B cell (primary cell): ENCODE results near the gene PRR23E. TPM values are rescaled to one million over a fixed set of nuclear protein-coding genes. Genes with fewer than 3 reads are reported as not detected.

Experiments used
- ATAC-seq: fragments of 200-7000 bp; cut with Tn5 transposase; one replicate; pipeline ENCODE4 v1.10.0; 2021; ENCODE audit warnings: low read depth, mild to moderate bottlenecking, moderate number of reproducible peaks, moderate library complexity
- CTCF ChIA-PET: fragments of 350-600 bp; sonication (Branson Sonifier 250); formaldehyde crosslinking; loops from one replicate; lab custom pipeline; 2021; ENCODE audit warnings: antibody characterized with exemption, inconsistent platforms; lab: Charles Lee
- POLR2A ChIA-PET: fragments of 350-600 bp; sonication (Branson Sonifier 250); formaldehyde crosslinking; loops from one replicate; lab custom pipeline; 2021; ENCODE audit warnings: antibody characterized with exemption; lab: Charles Lee
- DNase-seq: peaks from one replicate; pipeline ENCODE4 v3.0.0; 2013
- H2AFZ ChIP-seq: 2 replicates; pipeline ENCODE4 v1.6.1; 2012; ENCODE audit warnings: mild to moderate bottlenecking, low read depth, low read length; ENCODE audit not compliant: insufficient read depth, poor library complexity, severe bottlenecking
- H3K27ac ChIP-seq, 2 donors: 1 replicate in 1 of 2; 2 replicates in 1 of 2; pipeline ENCODE4 v1.5.1; 2012 to 2013; ENCODE audit warnings: low read length in 2 of 2, mild to moderate bottlenecking in 2 of 2, moderate library complexity in 1 of 2
- H3K27me3 ChIP-seq, 4 experiments: fragments of 200-600 bp in 1 of 4; sonication (generic) in 1 of 4; replicated peaks in 1 of 4; 1 replicate in 2 of 4; 2 replicates in 2 of 4; pipeline versions ENCODE4 v1.6.1 to v1.7.0; 2013 to 2016; ENCODE audit warnings: low read length in 3 of 4, mild to moderate bottlenecking in 2 of 4, mixed read lengths in 1 of 4, moderate library complexity in 1 of 4; ENCODE audit not compliant: insufficient read depth in 4 of 4, control insufficient read depth in 3 of 4; ENCODE audit errors: control extremely low read depth in 1 of 4
- H3K36me3 ChIP-seq, 2 experiments: replicated peaks in 1 of 2; 1 replicate in 1 of 2; 2 replicates in 1 of 2; pipeline versions ENCODE4 v1.6.1 to v1.7.1; 2013; ENCODE audit warnings: low read length in 1 of 2; ENCODE audit not compliant: insufficient read depth in 2 of 2, control insufficient read depth in 1 of 2; ENCODE audit errors: control extremely low read depth in 1 of 2, extremely low read depth in 1 of 2
- H3K4me1 ChIP-seq, 2 donors: fragments of 200-600 bp in 1 of 2; sonication (generic) in 1 of 2; 1 replicate in 1 of 2; 2 replicates in 1 of 2; pipeline versions ENCODE4 v1.5.1 to v1.6.1; 2013 to 2017; ENCODE audit warnings: low read length in 2 of 2; ENCODE audit not compliant: control insufficient read depth in 2 of 2, insufficient read depth in 2 of 2
- H3K4me2 ChIP-seq: replicated peaks from 2 replicates; pipeline ENCODE3; 2012; ENCODE audit warnings: mild to moderate bottlenecking, low read depth, low read length; ENCODE audit not compliant: poor library complexity, severe bottlenecking
- H3K4me3 ChIP-seq, 5 experiments: fragments of 200-600 bp in 1 of 5; sonication (generic) in 1 of 5; 1 replicate in 3 of 5; 2 replicates in 2 of 5; pipeline versions ENCODE4 v1.5.1 to v1.7.0; 2011 to 2016; ENCODE audit warnings: low read length in 4 of 5, mild to moderate bottlenecking in 4 of 5, low read depth in 2 of 5, control low read depth in 1 of 5, moderate library complexity in 1 of 5; ENCODE audit not compliant: insufficient read depth in 1 of 5; ENCODE audit errors: control extremely low read depth in 1 of 5, extremely low read depth in 1 of 5
- H3K79me2 ChIP-seq: fragments of 200-600 bp; sonication (generic); one replicate; pipeline ENCODE4 v1.6.0; 2016; ENCODE audit warnings: low read length; ENCODE audit not compliant: control insufficient read depth, insufficient read depth
- H3K9ac ChIP-seq: fragments of 200-600 bp; sonication (generic); 2 replicates; pipeline ENCODE4 v1.6.1; 2017; ENCODE audit warnings: mild to moderate bottlenecking, low read length, moderate library complexity
- H3K9me3 ChIP-seq, 3 donors: one replicate each; pipeline versions ENCODE4 v1.6.1 to v1.7.1; 2013; ENCODE audit warnings: low read length in 2 of 3; ENCODE audit not compliant: control insufficient read depth in 2 of 3, insufficient read depth in 1 of 3; ENCODE audit errors: control extremely low read depth in 1 of 3
- H4K20me1 ChIP-seq: 2 replicates; pipeline ENCODE4 v1.6.0; 2012; ENCODE audit warnings: mild to moderate bottlenecking, low read length; ENCODE audit not compliant: insufficient read depth, control insufficient read depth, poor library complexity, severe bottlenecking
- H3K27ac Mint-ChIP-seq: one replicate; pipeline ENCODE4 v1.8.0; 2021; ENCODE audit warnings: mixed read lengths
- H3K27me3 Mint-ChIP-seq: one replicate; pipeline ENCODE4 v1.8.0; 2021; ENCODE audit warnings: mixed read lengths
- H3K4me1 Mint-ChIP-seq: one replicate; pipeline ENCODE4 v1.8.0; 2021; ENCODE audit warnings: mixed read lengths
- H3K4me3 Mint-ChIP-seq: one replicate; pipeline ENCODE4 v1.8.0; 2021; ENCODE audit warnings: mixed read lengths
- H3K9me3 Mint-ChIP-seq: one replicate; pipeline ENCODE4 v1.8.0; 2022; ENCODE audit warnings: mixed read lengths; ENCODE audit not compliant: insufficient read depth
- EZH2 ChIP-seq: IDR thresholded peaks from 2 replicates; pipeline ENCODE4 v1.6.1; 2012; ENCODE audit warnings: borderline replicate concordance, low read depth, mild to moderate bottlenecking, moderate library complexity, low read length; ENCODE audit not compliant: insufficient read depth, poor library complexity, severe bottlenecking
- WGBS: methylation state at CpG from one replicate; pipeline ENCODE4 v1.1.5; 2013; ENCODE audit warnings: missing lambda C conversion rate; ENCODE audit not compliant: insufficient coverage; 5-methylcytosine and 5-hydroxymethylcytosine counted together
- intact Hi-C: fragments of 100-400 bp; cut with micrococcal nuclease; formaldehyde crosslinking; loops from one replicate; pipeline ENCODE4 v1.10.0; 2022
- polyA plus RNA-seq: library from polyadenylated mRNA; depleted of rRNA; stranded (reverse); fragments of >200 nt; gene quantifications from 2 replicates; pipeline ENCODE4 v1.2.3, GENCODE V29; 2012
- total RNA-seq, 2 donors: library from RNA; stranded (reverse); fragments of 120-200 nt in 1 of 2; gene quantifications; 1 replicate in 1 of 2; 2 replicates in 1 of 2; pipeline versions ENCODE4 v1.2.3 to v1.2.4, GENCODE V29; 2013 to 2022
- TF ChIP-seq, protein P1 (sequence below): fragments of 200-600 bp; IDR thresholded peaks from one replicate; pipeline ENCODE4 v1.8.0; 2022; ENCODE audit warnings: antibody characterized with exemption, mild to moderate bottlenecking

The PRR23E gene
- total and polyA plus RNA-seq, 2 donors (not counting 1 experiment from before 2014, with no cell fraction given), result not detected

DNA sequence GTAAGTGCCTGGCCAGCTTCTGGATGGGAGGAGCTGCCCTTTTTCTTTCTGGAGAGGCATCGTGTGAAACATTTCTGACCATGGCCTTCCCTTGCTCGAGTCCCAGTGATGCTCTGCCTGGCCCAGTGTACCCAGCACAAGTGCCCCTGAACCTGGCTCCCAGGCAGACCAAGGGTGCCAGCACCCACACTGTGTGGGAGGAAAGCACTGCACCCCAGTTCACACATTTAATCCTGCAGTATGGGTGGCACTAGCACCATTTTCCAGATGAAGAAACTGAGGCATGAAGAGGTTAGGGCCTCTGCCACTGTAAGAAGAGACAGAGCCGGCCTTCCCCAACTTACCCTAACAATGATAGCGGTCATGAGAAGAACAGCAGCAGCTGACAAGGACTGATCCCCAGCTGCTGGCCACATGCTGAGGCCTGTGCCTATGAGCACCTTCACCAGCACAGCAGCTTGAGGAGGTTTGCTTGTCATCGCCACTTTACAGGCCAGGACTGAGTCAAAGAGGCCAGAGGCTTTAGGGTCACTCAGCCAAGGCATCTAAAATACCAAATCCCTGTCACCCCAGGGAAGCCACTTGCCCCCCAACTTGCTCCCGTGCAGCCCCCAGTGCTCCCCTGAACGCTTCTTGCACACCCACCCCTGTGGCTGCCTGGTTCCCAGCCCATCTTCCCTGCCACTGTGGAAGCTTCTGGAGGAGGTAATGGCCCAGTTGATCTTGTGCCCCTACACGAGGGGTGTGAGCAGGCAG, 15.0 kb downstream of the PRR23E start:
- ATAC-seq (no peak), DNase-seq (no peak)
- H3K27ac Mint-ChIP-seq, result no peak overlapping the region
- Histone ChIP-seq H3K4me1 (no peaks in the 10 kb centered on the region), H3K36me3 (no peaks in the 10 kb centered on the region), H3K9ac (no peak overlapping the region), H2AFZ (no peak overlapping the region), H3K9me3 (peaks cover 0 to 2% (median 0%) of the 10 kb centered on the region in 3 donors), H3K27ac (no peak overlapping the region), H3K4me3 (no peak overlapping the region), H3K79me2 (no peaks in the 10 kb centered on the region), H3K4me2 (no peak overlapping the region), H3K27me3 (no peaks in the 10 kb centered on the region), H4K20me1 (no peaks in the 10 kb centered on the region)
- 87% methylated on average over 7 of the region's 8 CpGs for WGBS
- intact Hi-C loops, result no loop called here
- H3K4me3 Mint-ChIP-seq, result no peak overlapping the region
- no peak for TF ChIP-seq EZH2
- TF ChIP-seq, protein P1, sequence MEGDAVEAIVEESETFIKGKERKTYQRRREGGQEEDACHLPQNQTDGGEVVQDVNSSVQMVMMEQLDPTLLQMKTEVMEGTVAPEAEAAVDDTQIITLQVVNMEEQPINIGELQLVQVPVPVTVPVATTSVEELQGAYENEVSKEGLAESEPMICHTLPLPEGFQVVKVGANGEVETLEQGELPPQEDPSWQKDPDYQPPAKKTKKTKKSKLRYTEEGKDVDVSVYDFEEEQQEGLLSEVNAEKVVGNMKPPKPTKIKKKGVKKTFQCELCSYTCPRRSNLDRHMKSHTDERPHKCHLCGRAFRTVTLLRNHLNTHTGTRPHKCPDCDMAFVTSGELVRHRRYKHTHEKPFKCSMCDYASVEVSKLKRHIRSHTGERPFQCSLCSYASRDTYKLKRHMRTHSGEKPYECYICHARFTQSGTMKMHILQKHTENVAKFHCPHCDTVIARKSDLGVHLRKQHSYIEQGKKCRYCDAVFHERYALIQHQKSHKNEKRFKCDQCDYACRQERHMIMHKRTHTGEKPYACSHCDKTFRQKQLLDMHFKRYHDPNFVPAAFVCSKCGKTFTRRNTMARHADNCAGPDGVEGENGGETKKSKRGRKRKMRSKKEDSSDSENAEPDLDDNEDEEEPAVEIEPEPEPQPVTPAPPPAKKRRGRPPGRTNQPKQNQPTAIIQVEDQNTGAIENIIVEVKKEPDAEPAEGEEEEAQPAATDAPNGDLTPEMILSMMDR, result no peak
- ChIA-PET CTCF (no interaction called here), POLR2A (no interaction called here)
- no peaks in the 10 kb centered on the region for H3K4me1 Mint-ChIP-seq
- peaks cover under 1% of the 10 kb centered on the region for H3K9me3 Mint-ChIP-seq
- peaks cover 15% of the 10 kb centered on the region for H3K27me3 Mint-ChIP-seq

DNA sequence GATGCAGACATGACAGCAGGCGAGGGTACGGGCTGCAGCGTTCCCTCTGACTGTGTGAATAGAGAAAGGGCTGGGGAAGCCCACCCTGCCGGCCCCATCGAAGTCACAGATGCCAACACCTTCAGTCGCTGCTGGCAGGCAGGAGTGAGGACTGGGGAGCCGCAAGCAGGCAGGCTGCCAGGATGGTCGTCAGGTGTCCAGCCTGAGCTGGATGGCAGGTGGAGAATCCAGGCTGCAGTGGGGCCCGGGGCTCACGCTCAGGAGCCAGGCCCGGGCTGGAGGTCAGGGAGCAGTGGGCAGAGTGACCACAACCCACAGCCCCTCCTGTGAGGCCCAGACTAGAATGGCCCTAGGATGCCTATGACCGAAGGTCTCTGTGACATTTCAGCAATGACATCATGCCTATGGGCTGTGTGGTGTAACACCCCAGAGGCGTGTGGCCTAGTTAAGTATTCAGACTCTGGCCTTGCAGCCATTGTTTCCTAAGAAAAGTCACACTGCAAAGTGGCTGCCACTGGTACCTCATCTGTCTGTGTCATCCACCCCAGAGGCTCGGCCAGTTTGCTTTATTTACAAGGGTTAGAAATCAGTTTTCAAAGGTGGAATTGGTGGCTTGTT, 15.7 kb downstream of the PRR23E start:
- H3K27me3 ChIP-seq, result no peaks in the 10 kb centered on the region
- intact Hi-C loops, result no loop called here
- WGBS, result 85% methylated on average over 13 of the region's 14 CpGs
- H3K9me3 ChIP-seq, result peaks cover 0 to 2% (median 0%) of the 10 kb centered on the region in 3 donors
- H3K4me2 ChIP-seq, result no peak overlapping the region
- no peaks in the 10 kb centered on the region for H3K79me2 ChIP-seq
- no peak overlapping the region for H3K4me3 ChIP-seq
- H2AFZ ChIP-seq, result no peak overlapping the region
- no peak for DNase-seq
- H3K27ac ChIP-seq, result no peak overlapping the region
- peaks cover 17% of the 10 kb centered on the region for H3K27me3 Mint-ChIP-seq
- H3K9ac ChIP-seq, result no peak overlapping the region
- CTCF ChIA-PET, result no interaction called here
- H3K27ac Mint-ChIP-seq, result no peak overlapping the region
- H4K20me1 ChIP-seq, result no peaks in the 10 kb centered on the region
- no peaks in the 10 kb centered on the region for H3K4me1 Mint-ChIP-seq
- POLR2A ChIA-PET, result no interaction called here
- TF ChIP-seq, protein P1, result no peak
- TF ChIP-seq EZH2, result no peak
- no peaks in the 10 kb centered on the region for H3K36me3 ChIP-seq
- no peaks in the 10 kb centered on the region for H3K9me3 Mint-ChIP-seq
- H3K4me1 ChIP-seq, result no peaks in the 10 kb centered on the region
- no peak for ATAC-seq
- H3K4me3 Mint-ChIP-seq, result no peak overlapping the region
